Spleen (tissue), 7 donors: ENCODE data around the gene MAGI2.

Experiments used
- CTCF ChIP-seq, 11 experiments: fragments of 200-600 bp in 7 of 11; fragments of 450-650 bp in 4 of 11; sonication (generic) in 4 of 11; IDR thresholded peaks in 8 of 11; conservative IDR thresholded peaks in 3 of 11; 1 replicate in 7 of 11; 2 replicates in 4 of 11; pipeline versions ENCODE4 v1.4.0 to v1.8.0; 2016 to 2021; ENCODE audit warnings: antibody characterized with exemption in 11 of 11, inconsistent platforms in 4 of 11, mild to moderate bottlenecking in 1 of 11
- POLR2A ChIP-seq, 3 donors: fragments of 450-650 bp; IDR thresholded peaks; one replicate each; pipeline ENCODE4 v1.5.1; 2017; ENCODE audit warnings: antibody characterized with exemption in 3 of 3, mild to moderate bottlenecking in 1 of 3
- donor health status: DM: no; HTN: no; CAD: no; lungs with moderate emphysema.
- donor health status: DM: no; HTN: no; CAD: no.
- donor health status: DM: no; HTN: no; CAD: no.

- no peak for TF ChIP-seq CTCF (IDR thresholded peaks at IDR 0.05 in 8 of 11, conservative IDR thresholded peaks at IDR 0.05 in 3 of 11)
- no peak for TF ChIP-seq POLR2A (IDR thresholded peaks at IDR 0.05)
Observed at GRCh38 chr7:78323118-78323517, 1130.3 kb downstream of the MAGI2 start.
